Activated T-helper 17 cell treated with anti-CD3 and anti-CD28 coated beads, Interleukin-2, amount 50 U/mL, for 72 hours (primary cell): ENCODE results near the gene EGLN1. TPM values are rescaled to one million over a fixed set of nuclear protein-coding genes. Genes with fewer than 3 reads are reported as not detected.

ENCODE experiments used
- ATAC-seq: fragments of 150-1000 bp; cut with Tn5 transposase; replicated peaks from 2 replicates; pipeline ENCODE4 v1.10.0; 2021; ENCODE audit warnings: mild to moderate bottlenecking, moderate library complexity
- H3K27ac Mint-ChIP-seq: one replicate; pipeline ENCODE4 v1.8.0; 2022; ENCODE audit warnings: mixed read lengths
- H3K27me3 Mint-ChIP-seq: one replicate; pipeline ENCODE4 v1.8.0; 2022; ENCODE audit warnings: mixed read lengths
- H3K36me3 Mint-ChIP-seq: one replicate; pipeline ENCODE4 v1.8.0; 2022; ENCODE audit warnings: low read depth, mild to moderate bottlenecking, mixed read lengths
- H3K4me1 Mint-ChIP-seq: one replicate; pipeline ENCODE4 v1.8.0; 2022; ENCODE audit warnings: mixed read lengths
- H3K4me3 Mint-ChIP-seq: one replicate; pipeline ENCODE4 v1.8.0; 2022; ENCODE audit warnings: mild to moderate bottlenecking, mixed read lengths
- H3K9me3 Mint-ChIP-seq: one replicate; pipeline ENCODE4 v1.8.0; 2022; ENCODE audit warnings: mixed read lengths
- total RNA-seq, 2 donors: library from RNA; stranded (reverse); gene quantifications; one replicate each; pipeline ENCODE4 v1.2.3, GENCODE V29; 2022

EGLN1 gene
- total RNA-seq, 2 donors from 2014 or later, result 26.5 to 27.3 TPM

- Mint-ChIP-seq H3K27ac (no peak overlapping the region), H3K36me3 (peaks cover 87% of the 10 kb centered on the region), H3K9me3 (no peaks in the 10 kb centered on the region), H3K4me3 (peak overlapping the region; percentile 90), H3K27me3 (no peaks in the 10 kb centered on the region), H3K4me1 (peaks cover 48% of the 10 kb centered on the region)
- no peak for ATAC-seq
Observed at GRCh38 chr1:231417513-231417912, 4.6 kb downstream of the EGLN1 start.

- Mint-ChIP-seq H3K4me3 (peak overlapping the region; percentile 90), H3K27ac (no peak overlapping the region), H3K36me3 (peaks cover 93% of the 10 kb centered on the region), H3K9me3 (no peaks in the 10 kb centered on the region), H3K27me3 (no peaks in the 10 kb centered on the region), H3K4me1 (peaks cover 53% of the 10 kb centered on the region)
- no peak for ATAC-seq
Observed at GRCh38 chr1:231416901-231417300, 5.2 kb downstream of the EGLN1 start.

- Mint-ChIP-seq H3K4me3 (no peak overlapping the region), H3K27me3 (no peaks in the 10 kb centered on the region), H3K4me1 (peaks cover 57% of the 10 kb centered on the region), H3K27ac (no peak overlapping the region), H3K36me3 (peaks cover 82% of the 10 kb centered on the region), H3K9me3 (no peaks in the 10 kb centered on the region)
- no peak for ATAC-seq
Observed at GRCh38 chr1:231415018-231415583, 7.0 kb downstream of the EGLN1 start.

DNA sequence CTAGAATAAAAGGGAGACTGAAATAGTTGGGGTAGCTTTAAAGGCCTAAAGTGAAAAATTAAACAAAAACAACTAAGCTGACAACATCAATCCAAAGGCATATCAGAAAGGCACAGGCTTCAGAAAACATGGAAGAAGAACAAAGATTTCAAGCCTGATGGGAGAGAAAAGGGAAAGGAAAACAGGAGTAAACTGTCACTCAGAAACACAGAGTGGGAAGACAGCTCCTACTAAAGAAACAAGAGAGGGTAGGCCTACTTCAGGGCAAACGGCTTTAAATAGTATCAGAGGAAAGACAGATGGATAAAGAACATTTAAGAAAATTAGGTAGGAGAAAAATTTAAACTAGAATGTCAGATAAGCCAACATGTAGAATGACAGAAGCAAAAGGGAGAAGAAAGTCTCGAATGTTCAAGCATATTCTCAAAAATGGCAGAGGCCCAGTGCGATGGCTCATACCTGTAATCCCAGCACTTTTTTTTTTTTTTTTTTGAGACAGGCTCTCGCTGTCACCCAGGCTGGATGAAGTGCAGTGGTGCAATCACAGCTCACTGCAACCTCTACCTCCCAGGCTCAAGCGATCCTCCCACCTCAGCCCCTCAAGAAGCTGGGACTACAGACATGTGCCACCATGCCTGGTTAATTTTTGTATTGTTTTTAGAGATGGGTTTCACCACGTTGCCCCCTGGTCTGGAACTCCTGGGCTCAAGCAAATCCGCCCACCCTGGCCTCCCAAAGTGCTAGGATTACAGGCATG lies 7.6 kb downstream of the EGLN1 start:
- peaks cover 75% of the 10 kb centered on the region for H3K36me3 Mint-ChIP-seq
- no peaks in the 10 kb centered on the region for H3K9me3 Mint-ChIP-seq
- ATAC-seq, result no peak

DNA sequence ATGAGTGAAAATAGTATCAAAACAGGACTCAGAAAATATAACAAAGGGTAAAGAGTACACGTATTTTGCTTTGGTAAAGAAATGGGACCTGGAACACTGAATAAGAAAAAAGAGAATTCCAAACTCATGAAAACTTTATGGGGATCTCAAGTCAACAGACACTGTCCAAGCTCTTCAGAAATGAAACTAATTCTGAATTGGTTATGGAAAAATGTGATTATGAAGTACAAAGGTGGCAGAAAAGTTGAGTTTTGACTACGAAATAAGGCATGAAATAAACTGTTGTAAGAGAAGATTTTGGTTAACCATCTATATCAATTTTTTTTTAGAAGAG lies 8.4 kb downstream of the EGLN1 start:
- no peak overlapping the region for H3K27ac Mint-ChIP-seq
- ATAC-seq, result no peak
- no peaks in the 10 kb centered on the region for H3K27me3 Mint-ChIP-seq
- H3K9me3 Mint-ChIP-seq, result no peaks in the 10 kb centered on the region
- H3K36me3 Mint-ChIP-seq, result peaks cover 68% of the 10 kb centered on the region
- H3K4me3 Mint-ChIP-seq, result peak overlapping the region; percentile 55
- H3K4me1 Mint-ChIP-seq, result peaks cover 47% of the 10 kb centered on the region

More for the DNA sequence above, 7.6 kb downstream of the EGLN1 start:
- no peaks in the 10 kb centered on the region for H3K27me3 Mint-ChIP-seq
- peak overlapping the region; percentile 55 for H3K4me3 Mint-ChIP-seq
- H3K27ac Mint-ChIP-seq, result no peak overlapping the region
- peaks cover 52% of the 10 kb centered on the region for H3K4me1 Mint-ChIP-seq

DNA sequence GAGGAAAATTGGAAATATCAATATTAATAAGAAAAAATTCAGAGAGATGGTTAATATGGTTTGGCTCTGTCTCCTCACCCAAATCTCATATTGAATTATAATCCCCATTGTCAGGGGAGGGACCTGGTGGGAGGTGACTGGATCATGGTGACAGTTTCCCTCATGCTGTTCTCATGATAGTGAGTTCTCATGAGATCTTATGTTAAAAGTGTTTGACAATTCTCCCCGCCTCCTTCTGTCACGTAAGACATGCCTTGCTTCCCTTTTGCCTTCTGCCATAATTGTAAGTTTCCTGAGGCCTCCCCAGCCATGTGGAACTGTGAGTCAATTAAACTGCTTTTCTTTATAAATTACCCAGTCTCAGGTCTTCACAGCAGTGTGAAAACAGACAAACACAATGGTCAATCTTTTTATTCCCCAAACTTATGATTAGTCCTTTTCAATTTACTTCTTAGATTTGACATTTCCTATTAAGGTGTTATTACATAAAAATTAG lies 11.0 kb downstream of the EGLN1 start:
- Mint-ChIP-seq H3K36me3 (peaks cover 42% of the 10 kb centered on the region), H3K27ac (no peak overlapping the region), H3K27me3 (no peaks in the 10 kb centered on the region), H3K4me1 (peaks cover 30% of the 10 kb centered on the region), H3K9me3 (no peaks in the 10 kb centered on the region), H3K4me3 (no peak overlapping the region)
- ATAC-seq, result no peak

DNA sequence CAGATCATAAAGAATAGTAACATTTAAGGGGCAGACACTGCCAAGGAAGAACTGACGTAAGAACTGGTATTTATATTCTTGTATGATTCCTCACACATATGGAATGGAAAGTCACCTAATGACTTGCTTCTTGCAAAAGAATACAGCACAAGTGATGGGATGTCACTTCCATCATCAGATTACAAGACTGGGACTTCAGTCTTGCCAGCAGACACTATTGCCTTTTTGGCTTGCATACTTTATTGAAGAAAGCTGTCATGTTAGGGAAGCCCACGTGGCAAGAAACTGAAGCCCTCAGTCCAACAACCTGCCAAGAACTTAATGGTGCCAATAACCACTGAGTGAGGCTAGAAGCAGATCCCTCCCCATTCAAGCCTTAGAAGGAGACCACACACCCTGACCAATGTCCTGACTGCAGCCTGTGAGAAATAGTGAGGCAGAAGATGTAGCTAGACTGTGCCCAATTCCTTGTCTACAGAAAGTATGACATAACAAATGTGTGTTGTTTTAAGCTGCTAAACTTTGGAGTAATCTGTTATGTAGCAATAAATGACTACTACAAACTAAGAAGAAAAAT lies 12.0 kb downstream of the EGLN1 start:
- Mint-ChIP-seq H3K4me1 (peaks cover 30% of the 10 kb centered on the region), H3K27ac (no peak overlapping the region), H3K9me3 (no peaks in the 10 kb centered on the region), H3K36me3 (peaks cover 38% of the 10 kb centered on the region), H3K27me3 (no peaks in the 10 kb centered on the region), H3K4me3 (no peak overlapping the region)
- ATAC-seq, result no peak

DNA sequence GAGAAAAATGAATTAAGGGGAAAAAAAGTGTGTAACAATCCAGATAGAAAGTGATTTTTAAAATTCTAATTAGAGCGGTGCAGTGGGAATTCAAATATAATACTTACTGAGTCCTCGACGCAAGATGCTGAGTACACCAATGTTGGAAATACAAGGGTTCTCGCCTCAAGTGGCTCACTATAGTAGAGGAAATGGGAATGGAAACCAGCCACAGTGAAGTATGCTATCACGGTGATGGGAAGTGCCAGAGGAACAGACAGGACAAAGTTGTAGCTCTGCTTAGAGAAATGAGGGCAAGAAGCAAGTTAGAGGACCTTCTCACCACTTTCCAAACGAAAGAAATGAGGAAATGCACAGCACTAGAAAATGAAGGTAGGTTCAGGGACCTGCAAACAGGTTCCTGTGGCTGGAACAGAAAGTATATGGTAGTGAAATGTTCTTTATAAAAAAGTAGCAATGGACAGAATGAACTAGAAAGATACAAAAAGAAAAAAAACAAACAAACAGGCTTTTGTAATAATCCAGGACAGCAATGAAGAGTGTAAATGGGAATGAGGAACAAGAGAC lies 13.5 kb downstream of the EGLN1 start:
- no peaks in the 10 kb centered on the region for H3K27me3 Mint-ChIP-seq
- no peaks in the 10 kb centered on the region for H3K9me3 Mint-ChIP-seq
- H3K27ac Mint-ChIP-seq, result no peak overlapping the region
- H3K4me1 Mint-ChIP-seq, result peaks cover 20% of the 10 kb centered on the region
- H3K36me3 Mint-ChIP-seq, result peaks cover 23% of the 10 kb centered on the region
- no peak overlapping the region for H3K4me3 Mint-ChIP-seq
- ATAC-seq, result no peak

DNA sequence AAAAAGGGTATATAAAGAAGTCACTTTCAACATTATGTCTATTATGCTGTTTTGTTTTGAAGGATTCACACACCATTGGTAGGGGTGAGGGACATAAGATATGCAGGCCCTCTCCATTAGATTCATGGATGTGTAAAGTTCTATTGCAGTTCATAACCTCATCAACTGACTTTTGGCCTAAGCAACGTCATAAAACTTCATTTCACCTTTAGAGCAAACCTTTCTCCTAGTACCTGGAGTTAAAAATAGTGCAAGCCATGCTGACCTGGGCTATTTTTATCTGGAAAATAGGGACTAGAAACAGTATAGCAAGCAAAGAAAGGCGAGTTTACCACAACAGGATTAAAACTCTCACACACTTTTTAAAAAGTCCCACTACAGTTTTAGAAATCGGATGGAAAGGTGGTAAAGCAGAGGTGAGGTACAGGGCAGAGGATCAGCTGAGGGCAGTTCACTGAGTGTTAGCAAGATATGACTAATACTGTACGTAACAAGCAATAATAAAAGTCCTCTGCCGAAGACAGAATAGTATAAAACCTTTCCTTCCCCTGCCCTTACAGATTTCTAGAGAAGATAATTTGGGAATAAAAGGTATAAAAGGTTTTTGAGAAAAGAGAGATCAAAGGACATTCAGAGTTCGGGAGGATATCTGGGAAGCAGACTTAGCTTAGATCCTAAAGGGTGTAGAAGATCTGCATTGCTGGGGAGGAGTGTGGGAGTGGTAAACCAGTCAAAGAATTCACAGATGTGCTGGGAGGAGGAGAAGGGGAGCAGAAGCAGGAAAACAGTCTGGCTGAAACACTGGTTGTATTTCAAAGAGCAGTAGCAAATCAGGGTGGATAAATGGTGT lies 14.3 kb downstream of the EGLN1 start:
- Mint-ChIP-seq H3K36me3 (peaks cover 15% of the 10 kb centered on the region), H3K27ac (no peak overlapping the region), H3K27me3 (no peaks in the 10 kb centered on the region), H3K9me3 (no peaks in the 10 kb centered on the region), H3K4me1 (peaks cover 11% of the 10 kb centered on the region), H3K4me3 (no peak overlapping the region)
- peak; percentile 89 for ATAC-seq

DNA sequence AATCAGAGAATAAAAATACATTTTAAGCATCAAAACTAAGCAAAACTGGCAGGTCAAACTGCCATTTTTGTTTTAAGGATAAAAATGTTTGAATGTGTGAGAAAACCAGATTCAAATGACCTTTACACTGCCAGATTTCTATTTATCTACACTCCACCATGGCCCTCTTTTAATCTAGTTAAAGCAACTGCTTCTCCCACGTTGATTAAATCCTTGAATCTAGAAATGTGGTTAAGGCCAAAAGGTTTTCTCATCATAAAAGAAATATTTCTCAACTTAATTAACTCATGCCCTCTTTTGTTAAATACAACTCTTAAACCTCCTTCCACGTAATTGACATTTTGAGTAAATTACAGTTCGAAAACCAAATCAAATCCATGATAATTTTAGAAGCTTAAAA lies 15.0 kb downstream of the EGLN1 start:
- Mint-ChIP-seq H3K27me3 (no peaks in the 10 kb centered on the region), H3K9me3 (no peaks in the 10 kb centered on the region), H3K4me3 (no peak overlapping the region), H3K36me3 (peaks cover 14% of the 10 kb centered on the region), H3K27ac (no peak overlapping the region), H3K4me1 (peaks cover 5% of the 10 kb centered on the region)
- ATAC-seq, result no peak

GRCh38 chr1:231404318-231404717 lies 17.8 kb downstream of the EGLN1 start:
- H3K4me1 Mint-ChIP-seq, result no peaks in the 10 kb centered on the region
- H3K4me3 Mint-ChIP-seq, result no peak overlapping the region
- no peak overlapping the region for H3K27ac Mint-ChIP-seq
- ATAC-seq, result no peak
- peaks cover 16% of the 10 kb centered on the region for H3K36me3 Mint-ChIP-seq
- no peaks in the 10 kb centered on the region for H3K9me3 Mint-ChIP-seq
- H3K27me3 Mint-ChIP-seq, result no peaks in the 10 kb centered on the region

DNA sequence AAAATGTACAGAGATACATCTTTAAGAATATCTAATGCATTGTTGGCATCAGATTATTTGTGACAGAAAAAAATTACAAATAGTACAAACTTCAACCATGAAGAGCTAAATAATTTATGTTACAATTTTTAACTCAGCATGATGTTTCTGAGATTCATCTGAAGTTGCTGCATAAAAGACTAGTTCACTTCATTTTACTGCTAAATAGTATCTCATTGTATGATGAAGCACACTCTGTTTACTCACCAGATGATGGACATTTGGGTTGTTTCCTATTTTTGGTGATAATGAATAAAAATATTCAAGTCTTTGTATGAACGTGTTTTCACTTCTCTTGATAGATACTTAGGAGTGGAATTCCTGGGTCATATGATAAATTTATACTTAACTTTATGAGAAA lies 20.6 kb downstream of the EGLN1 start:
- ATAC-seq, result no peak
- H3K4me1 Mint-ChIP-seq, result peaks cover 13% of the 10 kb centered on the region
- no peaks in the 10 kb centered on the region for H3K27me3 Mint-ChIP-seq
- H3K36me3 Mint-ChIP-seq, result peaks cover 25% of the 10 kb centered on the region
- H3K9me3 Mint-ChIP-seq, result no peaks in the 10 kb centered on the region
- H3K27ac Mint-ChIP-seq, result no peak overlapping the region
- no peak overlapping the region for H3K4me3 Mint-ChIP-seq

DNA sequence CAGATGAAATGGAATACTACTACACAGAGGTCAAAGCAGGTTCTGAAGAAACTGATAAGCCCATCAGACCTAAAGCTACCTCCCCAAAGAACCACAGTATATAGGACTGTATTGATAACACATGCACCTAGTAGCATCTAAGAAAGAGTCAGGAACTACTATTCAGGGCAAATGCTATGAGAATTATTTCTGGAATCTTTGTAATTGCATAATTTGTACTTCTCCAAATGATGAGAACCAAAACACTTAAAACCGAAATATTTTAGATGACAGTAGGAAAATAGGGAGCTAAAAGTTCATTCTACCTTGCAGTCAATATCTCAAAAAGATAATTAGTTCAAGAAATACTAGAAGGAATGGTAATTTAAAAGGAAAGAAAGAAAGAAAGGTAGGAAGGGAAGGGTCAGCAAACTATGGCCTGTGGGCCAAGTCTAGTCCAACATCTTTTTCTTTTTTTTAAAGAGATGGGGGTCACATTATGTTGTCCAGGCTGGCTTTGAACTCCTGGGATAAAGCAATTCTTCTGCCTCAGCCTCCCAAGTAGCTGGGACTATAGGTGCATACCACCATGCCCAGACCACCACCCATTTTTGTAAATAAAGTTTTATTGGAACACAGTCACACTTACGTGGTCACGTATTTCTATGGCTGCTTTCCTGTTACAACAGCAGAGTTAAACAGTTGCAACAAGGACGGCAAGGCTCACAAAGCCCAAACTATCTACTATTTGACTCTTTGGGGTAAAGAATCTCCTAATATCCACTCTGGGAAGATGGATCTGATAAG lies 24.0 kb downstream of the EGLN1 start:
- Mint-ChIP-seq H3K9me3 (no peaks in the 10 kb centered on the region), H3K4me1 (peaks cover 25% of the 10 kb centered on the region), H3K36me3 (peaks cover 19% of the 10 kb centered on the region), H3K4me3 (no peak overlapping the region), H3K27me3 (no peaks in the 10 kb centered on the region), H3K27ac (no peak overlapping the region)
- ATAC-seq, result no peak

DNA sequence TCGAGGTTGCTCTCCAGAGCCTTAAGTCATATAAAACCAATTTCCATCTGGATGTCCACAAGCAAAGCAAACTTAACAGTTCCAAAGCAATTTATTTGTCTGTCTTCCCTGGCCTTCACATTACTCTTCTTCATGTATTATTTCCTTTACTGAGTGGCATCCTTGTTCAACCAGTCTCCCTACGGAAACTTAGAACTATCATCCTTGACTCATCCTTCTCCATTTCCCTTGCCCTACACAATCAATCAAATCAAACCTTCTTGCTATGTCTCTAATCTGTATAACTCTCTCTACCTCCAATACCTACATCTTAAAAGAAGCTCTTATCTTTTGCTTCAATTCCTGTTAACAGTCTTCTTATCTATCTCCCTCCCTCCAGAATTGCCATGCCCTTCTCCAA lies 25.4 kb downstream of the EGLN1 start:
- H3K4me1 Mint-ChIP-seq, result peaks cover 25% of the 10 kb centered on the region
- H3K36me3 Mint-ChIP-seq, result peaks cover 10% of the 10 kb centered on the region
- H3K27ac Mint-ChIP-seq, result no peak overlapping the region
- ATAC-seq, result no peak
- H3K27me3 Mint-ChIP-seq, result no peaks in the 10 kb centered on the region
- no peaks in the 10 kb centered on the region for H3K9me3 Mint-ChIP-seq
- no peak overlapping the region for H3K4me3 Mint-ChIP-seq
